Osteocyte (in vitro differentiated cells): ENCODE results near the gene TPSAB1. TPM values are rescaled to one million over a fixed set of nuclear protein-coding genes. Genes with fewer than 3 reads are reported as not detected.

Source experiments
- DNase-seq: peaks from one replicate; pipeline ENCODE4 v3.0.0; 2021; ENCODE audit warnings: mixed read lengths; ENCODE audit not compliant: unreplicated experiment; ENCODE audit errors: extremely low spot score
- H3K27ac Mint-ChIP-seq: one replicate; pipeline ENCODE4 v1.8.0; 2021; ENCODE audit warnings: mild to moderate bottlenecking, mixed read lengths; ENCODE audit not compliant: unreplicated experiment
- H3K27me3 Mint-ChIP-seq: one replicate; pipeline ENCODE4 v1.8.0; 2021; ENCODE audit warnings: mixed read lengths; ENCODE audit not compliant: unreplicated experiment
- H3K36me3 Mint-ChIP-seq: one replicate; pipeline ENCODE4 v1.8.0; 2021; ENCODE audit warnings: mixed read lengths; ENCODE audit not compliant: unreplicated experiment
- H3K4me1 Mint-ChIP-seq: one replicate; pipeline ENCODE4 v1.8.0; 2021; ENCODE audit warnings: mixed read lengths; ENCODE audit not compliant: unreplicated experiment
- H3K4me3 Mint-ChIP-seq: one replicate; pipeline ENCODE4 v1.8.0; 2021; ENCODE audit warnings: mild to moderate bottlenecking, moderate library complexity, mixed read lengths; ENCODE audit not compliant: unreplicated experiment
- H3K9me3 Mint-ChIP-seq: one replicate; pipeline ENCODE4 v1.8.0; 2021; ENCODE audit warnings: mixed read lengths; ENCODE audit not compliant: unreplicated experiment
- total RNA-seq: library from RNA; stranded (reverse); gene quantifications from 2 replicates; pipeline ENCODE4 v1.2.1, GENCODE V29; 2021
- TF ChIP-seq, protein P1 (sequence below): fragments of 200-600 bp; sonication (generic); IDR thresholded peaks from 2 replicates; pipeline ENCODE4 v1.5.0; 2021; ENCODE audit warnings: antibody characterized with exemption, mild to moderate bottlenecking, moderate library complexity

TPSAB1 gene
- total RNA-seq, 1 donor from 2014 or later: not detected

- no peaks in the 10 kb centered on the region for H3K9me3 Mint-ChIP-seq
- no peak for DNase-seq
- H3K27ac Mint-ChIP-seq: no peak overlapping the region
- H3K36me3 Mint-ChIP-seq: no peaks in the 10 kb centered on the region
- H3K27me3 Mint-ChIP-seq: no peaks in the 10 kb centered on the region
- H3K4me3 Mint-ChIP-seq: no peak overlapping the region
- H3K4me1 Mint-ChIP-seq: no peaks in the 10 kb centered on the region
- TF ChIP-seq, protein P1, sequence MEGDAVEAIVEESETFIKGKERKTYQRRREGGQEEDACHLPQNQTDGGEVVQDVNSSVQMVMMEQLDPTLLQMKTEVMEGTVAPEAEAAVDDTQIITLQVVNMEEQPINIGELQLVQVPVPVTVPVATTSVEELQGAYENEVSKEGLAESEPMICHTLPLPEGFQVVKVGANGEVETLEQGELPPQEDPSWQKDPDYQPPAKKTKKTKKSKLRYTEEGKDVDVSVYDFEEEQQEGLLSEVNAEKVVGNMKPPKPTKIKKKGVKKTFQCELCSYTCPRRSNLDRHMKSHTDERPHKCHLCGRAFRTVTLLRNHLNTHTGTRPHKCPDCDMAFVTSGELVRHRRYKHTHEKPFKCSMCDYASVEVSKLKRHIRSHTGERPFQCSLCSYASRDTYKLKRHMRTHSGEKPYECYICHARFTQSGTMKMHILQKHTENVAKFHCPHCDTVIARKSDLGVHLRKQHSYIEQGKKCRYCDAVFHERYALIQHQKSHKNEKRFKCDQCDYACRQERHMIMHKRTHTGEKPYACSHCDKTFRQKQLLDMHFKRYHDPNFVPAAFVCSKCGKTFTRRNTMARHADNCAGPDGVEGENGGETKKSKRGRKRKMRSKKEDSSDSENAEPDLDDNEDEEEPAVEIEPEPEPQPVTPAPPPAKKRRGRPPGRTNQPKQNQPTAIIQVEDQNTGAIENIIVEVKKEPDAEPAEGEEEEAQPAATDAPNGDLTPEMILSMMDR: no peak
These were observed 28.8 kb upstream of the TPSAB1 start for GRCh38 chr16:1211451-1212268.

DNA sequence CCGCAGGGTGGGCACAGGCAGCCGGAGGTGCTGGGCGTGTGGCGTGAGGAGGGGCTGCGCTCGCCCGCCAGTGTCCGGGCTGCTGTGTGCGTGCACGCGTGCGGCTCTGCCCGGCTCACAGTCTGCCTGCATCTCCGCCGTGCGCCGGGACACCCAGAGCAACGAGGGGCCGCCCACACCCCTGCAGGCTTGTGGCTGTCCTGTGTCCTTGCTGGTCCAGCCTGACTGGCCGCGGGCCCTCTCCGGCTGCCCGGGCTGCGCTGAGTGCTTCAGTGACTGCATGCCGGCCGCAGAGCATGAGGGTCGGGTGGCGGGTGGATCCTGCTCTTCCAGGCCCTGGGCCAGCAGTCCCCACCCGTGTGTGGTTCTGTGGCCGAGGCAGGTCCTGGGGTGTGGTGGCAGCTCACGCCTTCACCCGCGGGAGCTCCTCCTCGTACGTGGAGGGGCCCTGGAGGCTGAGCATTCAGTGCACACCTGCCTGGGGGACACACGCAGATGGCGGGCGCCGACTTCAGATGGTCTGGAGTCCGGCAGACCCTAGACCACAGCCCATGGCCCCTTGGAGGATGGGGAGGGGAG lies 27.8 kb upstream of the TPSAB1 start:
- Mint-ChIP-seq H3K27ac (no peak overlapping the region), H3K4me3 (no peak overlapping the region), H3K36me3 (no peaks in the 10 kb centered on the region), H3K4me1 (no peaks in the 10 kb centered on the region), H3K9me3 (no peaks in the 10 kb centered on the region), H3K27me3 (no peaks in the 10 kb centered on the region)
- DNase-seq: no peak
- TF ChIP-seq, protein P1: no peak

GRCh38 chr16:1213231-1213630 lies 27.3 kb upstream of the TPSAB1 start:
- TF ChIP-seq, protein P1: no peak
- no peak overlapping the region for H3K27ac Mint-ChIP-seq
- peaks cover 1% of the 10 kb centered on the region for H3K36me3 Mint-ChIP-seq
- H3K9me3 Mint-ChIP-seq: no peaks in the 10 kb centered on the region
- H3K4me1 Mint-ChIP-seq: no peaks in the 10 kb centered on the region
- DNase-seq: no peak
- no peak overlapping the region for H3K4me3 Mint-ChIP-seq
- no peaks in the 10 kb centered on the region for H3K27me3 Mint-ChIP-seq

DNA sequence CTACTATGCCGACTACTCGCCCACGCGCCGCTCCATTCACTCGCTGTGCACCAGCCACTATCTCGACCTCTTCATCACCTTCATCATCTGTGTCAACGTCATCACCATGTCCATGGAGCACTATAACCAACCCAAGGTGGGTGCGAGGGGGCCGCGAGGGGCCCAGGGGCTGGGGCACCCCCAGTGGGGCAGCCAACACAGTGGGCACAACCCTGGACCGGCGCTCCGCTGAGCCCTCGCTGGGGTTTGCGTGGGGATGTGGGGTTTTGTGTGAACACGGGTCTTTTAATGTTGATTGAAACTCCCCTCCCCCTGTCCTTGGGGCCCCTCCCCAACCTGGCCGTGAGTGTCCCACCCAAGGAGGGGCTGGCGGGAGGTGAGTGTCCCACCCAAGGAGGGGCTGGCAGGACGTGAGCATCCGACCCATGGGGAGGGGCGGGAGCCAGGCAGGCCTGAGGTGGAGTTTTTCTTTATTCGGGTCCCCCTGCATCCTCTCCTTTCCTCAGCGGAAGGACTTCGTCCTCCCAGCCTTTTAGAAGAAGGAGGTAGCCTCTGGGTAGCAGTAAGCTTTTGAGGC lies 26.6 kb upstream of the TPSAB1 start:
- Mint-ChIP-seq H3K4me3 (no peak overlapping the region), H3K36me3 (peaks cover 1% of the 10 kb centered on the region)

More for the DNA sequence above, 26.6 kb upstream of the TPSAB1 start:
- TF ChIP-seq, protein P1: no peak
- Mint-ChIP-seq H3K27ac (no peak overlapping the region), H3K27me3 (no peaks in the 10 kb centered on the region), H3K4me1 (no peaks in the 10 kb centered on the region), H3K9me3 (no peaks in the 10 kb centered on the region)
- DNase-seq: no peak
